K562 (cell line): Measurements from ENCODE around the gene KDM2B. TPM values are rescaled to one million over a fixed set of nuclear protein-coding genes. Genes with fewer than 3 reads are reported as not detected.

Experiments
- ATAC-seq: fragments of 200-7000 bp; cut with Tn5 transposase; 3 replicates; pipeline ENCODE4 v1.9.1; 2020; ENCODE audit warnings: moderate library complexity
- BruUV-seq: library from RNA; stranded (reverse); fragments of 400-500 nt; replicated peaks from 2 replicates; lab custom pipeline; 2021; lab: Mats Ljungman, UMichigan
- CTCF ChIA-PET: fragments of 300-600 bp; formaldehyde crosslinking; extraction: SDS; loops from one replicate; lab custom pipeline; 2021; ENCODE audit warnings: low intra/inter-chr PET ratio; lab: Yijun Ruan, JAX
- POLR2A ChIA-PET: fragments of 300-600, 350-650 bp; sonication (Branson Sonifier 250); formaldehyde crosslinking; extraction: SDS; loops from one replicate; lab custom pipeline; 2021; ENCODE audit warnings: antibody characterized with exemption, inconsistent platforms; lab: Yijun Ruan, JAX
- DNase-seq, 4 experiments: peaks; one replicate each; pipeline versions ENCODE4 v3.0.0 to v3.0.0-alpha.2; 2011 to 2018; ENCODE audit warnings: low spot score in 3 of 4, mixed read lengths in 3 of 4; ENCODE audit errors: extremely low read depth in 1 of 4
- FAIRE-seq: peaks from 2 replicates; lab custom pipeline; 2011; peaks lifted over from hg19 to GRCh38; lab: Jason Lieb, UNC
- H2AFZ ChIP-seq: 2 replicates; pipeline ENCODE4 v1.6.0; 2011; ENCODE audit warnings: low read depth, low read length, control low read depth, inconsistent platforms
- H3K27ac ChIP-seq: fragments of 200-600 bp; 3 replicates; pipeline ENCODE4 v1.8.0; 2011; ENCODE audit warnings: low read depth, mild to moderate bottlenecking, control low read depth, inconsistent platforms, low read length, moderate library complexity, mixed read lengths; ENCODE audit errors: extremely low read depth
- H3K27me3 ChIP-seq, 2 experiments: fragments of 300-600 bp in 1 of 2; 2 replicates in 1 of 2; 3 replicates in 1 of 2; pipeline versions ENCODE4 v1.6.0 to v1.8.0; 2011; ENCODE audit warnings: inconsistent platforms in 2 of 2, low read length in 2 of 2, mild to moderate bottlenecking in 1 of 2, mixed read lengths in 1 of 2, moderate library complexity in 1 of 2; ENCODE audit not compliant: control insufficient read depth in 2 of 2, insufficient read depth in 2 of 2
- H3K36me3 ChIP-seq: fragments of 300-600 bp; 3 replicates; pipeline ENCODE4 v1.8.0; 2011; ENCODE audit warnings: mild to moderate bottlenecking, low read length, inconsistent platforms; ENCODE audit not compliant: control insufficient read depth, insufficient read depth
- H3K4me1 ChIP-seq, 2 experiments: fragments of 200-600 bp in 1 of 2; replicated peaks in 1 of 2; 2 replicates in 1 of 2; 3 replicates in 1 of 2; pipeline versions ENCODE4 v1.5.1 to v1.8.0; 2011; ENCODE audit warnings: inconsistent platforms in 2 of 2, low read length in 2 of 2, mild to moderate bottlenecking in 1 of 2, mixed read lengths in 1 of 2, moderate library complexity in 1 of 2; ENCODE audit not compliant: control insufficient read depth in 2 of 2, insufficient read depth in 2 of 2
- H3K4me2 ChIP-seq: 2 replicates; pipeline ENCODE4 v1.6.1; 2011; ENCODE audit warnings: low read length, control low read depth, inconsistent platforms, mixed read lengths; ENCODE audit not compliant: insufficient read depth
- H3K4me3 ChIP-seq: fragments of 200-600 bp; sonication (generic), shearing (Covaris generic); 2 replicates; pipeline ENCODE4 v1.5.1; 2016; ENCODE audit warnings: control low read depth, inconsistent platforms
- H3K79me2 ChIP-seq: fragments of 200-600 bp; 3 replicates; pipeline ENCODE4 v1.8.0; 2011; ENCODE audit warnings: low read length, inconsistent platforms; ENCODE audit not compliant: control insufficient read depth, insufficient read depth
- H3K9ac ChIP-seq, 2 experiments: 2 replicates each; pipeline versions ENCODE4 v1.6.0 to v1.6.1; 2011; ENCODE audit warnings: low read depth in 2 of 2, low read length in 2 of 2, control low read depth in 1 of 2, inconsistent platforms in 1 of 2, mild to moderate bottlenecking in 1 of 2, mixed read lengths in 1 of 2; ENCODE audit not compliant: insufficient read depth in 1 of 2
- H3K9me1 ChIP-seq: one replicate; pipeline ENCODE4 v1.6.0; 2011; ENCODE audit warnings: inconsistent platforms, mild to moderate bottlenecking, low read length, moderate library complexity; ENCODE audit not compliant: control insufficient read depth, insufficient read depth
- H3K9me3 ChIP-seq: replicated peaks from 2 replicates; pipeline ENCODE4 v1.5.1; 2011; ENCODE audit warnings: low read depth, low read length, inconsistent platforms; ENCODE audit not compliant: control insufficient read depth, insufficient read depth
- H4K20me1 ChIP-seq: replicated peaks from 2 replicates; pipeline ENCODE4 v1.6.1; 2011; ENCODE audit warnings: low read length, inconsistent platforms, mixed read lengths; ENCODE audit not compliant: control insufficient read depth, insufficient read depth
- MEF2A ChIP-seq: IDR thresholded peaks from 2 replicates; pipeline ENCODE4 v1.6.1; 2011; ENCODE audit warnings: low read depth, mild to moderate bottlenecking, low read length, moderate library complexity; ENCODE audit not compliant: control insufficient read depth
- ZNF263 ChIP-seq: sonication (generic); formaldehyde crosslinking; IDR thresholded peaks from 2 replicates; pipeline ENCODE4 v1.8.0; 2022; ENCODE audit warnings: mild to moderate bottlenecking, missing genetic modification reagents, borderline replicate concordance
- WGBS: fragments of 100-300 bp; shearing (Covaris generic); methylation state at CpG from one replicate; pipeline ENCODE4 v1.1.6; 2016; ENCODE audit warnings: low coverage, mixed read lengths; ENCODE audit not compliant: insufficient coverage; ENCODE audit errors: missing lambda C conversion rate; 5-methylcytosine and 5-hydroxymethylcytosine counted together
- in situ Hi-C: fragments of 300-500 bp; cut with MboI; formaldehyde crosslinking; loops from 4 replicates; pipeline ENCODE4 v1.15.0; 2018; ENCODE audit warnings: inconsistent platforms, mixed read lengths
- intact Hi-C: fragments of 100-400 bp; cut with micrococcal nuclease; formaldehyde crosslinking; loops from 2 replicates; pipeline ENCODE4 v1.14.2; 2022
- polyA plus RNA-seq, 8 experiments: library from polyadenylated mRNA; depleted of rRNA in 4 of 8; stranded (reverse) in 5 of 8; unstranded in 3 of 8; fragments of >200 nt; fragmentation: Nextera tagmentation in 2 of 8; fragmentation: Illumina TruSeq in 1 of 8; extraction: Ambion mirVana in 2 of 8; extraction: Trizol in 1 of 8; gene quantifications; 2 replicates each; pipeline versions ENCODE4 v1.2.1 to v1.2.3, GENCODE V29; 2011 to 2014; ENCODE audit warnings: inconsistent platforms in 1 of 8, missing spikeins in 1 of 8
- total RNA-seq, 7 experiments: library from RNA; depleted of rRNA in 6 of 7; stranded (reverse); fragments of >200 nt in 6 of 7; fragmentation: Illumina TruSeq in 2 of 7; extraction: Trizol in 2 of 7; gene quantifications; 2 replicates each; pipeline versions ENCODE4 v1.2.1 to v1.2.3, GENCODE V29; 2011 to 2021; ENCODE audit warnings: low replicate concordance in 1 of 7
- TF ChIP-seq, protein P1 (sequence below), 2 experiments: fragments of 450-650 bp in 1 of 2; IDR thresholded peaks; 2 replicates each; pipeline ENCODE4 v1.6.1; 2011 to 2017; ENCODE audit warnings: low read depth in 2 of 2, antibody characterized with exemption in 1 of 2, borderline replicate concordance in 1 of 2, low read length in 1 of 2, mild to moderate bottlenecking in 1 of 2, mixed read lengths in 1 of 2; ENCODE audit not compliant: control insufficient read depth in 1 of 2
- TF ChIP-seq, protein P2 (sequence below): IDR thresholded peaks from 3 replicates; pipeline ENCODE4 v1.6.1; 2011; ENCODE audit warnings: borderline replicate concordance, mild to moderate bottlenecking, moderate library complexity; ENCODE audit not compliant: insufficient read length; ENCODE audit errors: extremely low read depth

KDM2B gene
- total and polyA plus RNA-seq, 9 of the 15 experiments (the other 6 are each of a cell fraction or from before 2014, with no cell fraction given), result 7.4 to 50.5 (median 22.5) TPM

GRCh38 chr12:121575952-121576625 is 4.7 kb downstream of the KDM2B start:
- DNase-seq (no peak), FAIRE-seq (no peak), ATAC-seq (no peak)
- no TSS peak for BruUV-seq
- peaks cover 22 to 31% of the 10 kb centered on the region in 2 experiments for H3K4me1 ChIP-seq
- H3K9ac ChIP-seq, result peak overlapping the region in 1 of 2 experiments; percentile 31; a peak in 1 of 4 replicates
- no peak overlapping the region for H3K27ac ChIP-seq
- H3K9me3 ChIP-seq, result no peaks in the 10 kb centered on the region
- H3K4me2 ChIP-seq, result no peak overlapping the region
- in situ Hi-C loops (no loop called here), intact Hi-C loops (no loop called here)
- no peak overlapping the region for H3K4me3 ChIP-seq
- H3K9me1 ChIP-seq, result no peaks in the 10 kb centered on the region
- WGBS, result 84% methylated on average over 12 of the region's 13 CpGs
- no peak overlapping the region for H2AFZ ChIP-seq
- H3K27me3 ChIP-seq, result no peaks in the 10 kb centered on the region
- peaks cover 13% of the 10 kb centered on the region; the same call in 1 of the 3 replicates for H3K36me3 ChIP-seq
- no peaks in the 10 kb centered on the region for H4K20me1 ChIP-seq
- H3K79me2 ChIP-seq, result peaks cover 5% of the 10 kb centered on the region; the same call in 2 of the 3 replicates
- POLR2A ChIA-PET, result interaction anchor here (0.5 to 1.1 kb wide), 7 partner anchors 11 to 724 kb away, joined by 3 to 4 read pairs (median 4); no protein-coding TSS in a partner anchor
- CTCF ChIA-PET, result no interaction called here
- TF ChIP-seq, protein P1, sequence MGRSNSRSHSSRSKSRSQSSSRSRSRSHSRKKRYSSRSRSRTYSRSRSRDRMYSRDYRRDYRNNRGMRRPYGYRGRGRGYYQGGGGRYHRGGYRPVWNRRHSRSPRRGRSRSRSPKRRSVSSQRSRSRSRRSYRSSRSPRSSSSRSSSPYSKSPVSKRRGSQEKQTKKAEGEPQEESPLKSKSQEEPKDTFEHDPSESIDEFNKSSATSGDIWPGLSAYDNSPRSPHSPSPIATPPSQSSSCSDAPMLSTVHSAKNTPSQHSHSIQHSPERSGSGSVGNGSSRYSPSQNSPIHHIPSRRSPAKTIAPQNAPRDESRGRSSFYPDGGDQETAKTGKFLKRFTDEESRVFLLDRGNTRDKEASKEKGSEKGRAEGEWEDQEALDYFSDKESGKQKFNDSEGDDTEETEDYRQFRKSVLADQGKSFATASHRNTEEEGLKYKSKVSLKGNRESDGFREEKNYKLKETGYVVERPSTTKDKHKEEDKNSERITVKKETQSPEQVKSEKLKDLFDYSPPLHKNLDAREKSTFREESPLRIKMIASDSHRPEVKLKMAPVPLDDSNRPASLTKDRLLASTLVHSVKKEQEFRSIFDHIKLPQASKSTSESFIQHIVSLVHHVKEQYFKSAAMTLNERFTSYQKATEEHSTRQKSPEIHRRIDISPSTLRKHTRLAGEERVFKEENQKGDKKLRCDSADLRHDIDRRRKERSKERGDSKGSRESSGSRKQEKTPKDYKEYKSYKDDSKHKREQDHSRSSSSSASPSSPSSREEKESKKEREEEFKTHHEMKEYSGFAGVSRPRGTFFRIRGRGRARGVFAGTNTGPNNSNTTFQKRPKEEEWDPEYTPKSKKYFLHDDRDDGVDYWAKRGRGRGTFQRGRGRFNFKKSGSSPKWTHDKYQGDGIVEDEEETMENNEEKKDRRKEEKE (IDR thresholded peaks at IDR 0.05; ENCODE audit: borderline replicate concordance in 1 of 2, control insufficient read depth in 1 of 2, low read depth in 2 of 2, low read length in 1 of 2), result no peak
- TF ChIP-seq MEF2A (no peak), ZNF263 (CRISPR knock-in tag) (no peak)
- TF ChIP-seq, protein P2, sequence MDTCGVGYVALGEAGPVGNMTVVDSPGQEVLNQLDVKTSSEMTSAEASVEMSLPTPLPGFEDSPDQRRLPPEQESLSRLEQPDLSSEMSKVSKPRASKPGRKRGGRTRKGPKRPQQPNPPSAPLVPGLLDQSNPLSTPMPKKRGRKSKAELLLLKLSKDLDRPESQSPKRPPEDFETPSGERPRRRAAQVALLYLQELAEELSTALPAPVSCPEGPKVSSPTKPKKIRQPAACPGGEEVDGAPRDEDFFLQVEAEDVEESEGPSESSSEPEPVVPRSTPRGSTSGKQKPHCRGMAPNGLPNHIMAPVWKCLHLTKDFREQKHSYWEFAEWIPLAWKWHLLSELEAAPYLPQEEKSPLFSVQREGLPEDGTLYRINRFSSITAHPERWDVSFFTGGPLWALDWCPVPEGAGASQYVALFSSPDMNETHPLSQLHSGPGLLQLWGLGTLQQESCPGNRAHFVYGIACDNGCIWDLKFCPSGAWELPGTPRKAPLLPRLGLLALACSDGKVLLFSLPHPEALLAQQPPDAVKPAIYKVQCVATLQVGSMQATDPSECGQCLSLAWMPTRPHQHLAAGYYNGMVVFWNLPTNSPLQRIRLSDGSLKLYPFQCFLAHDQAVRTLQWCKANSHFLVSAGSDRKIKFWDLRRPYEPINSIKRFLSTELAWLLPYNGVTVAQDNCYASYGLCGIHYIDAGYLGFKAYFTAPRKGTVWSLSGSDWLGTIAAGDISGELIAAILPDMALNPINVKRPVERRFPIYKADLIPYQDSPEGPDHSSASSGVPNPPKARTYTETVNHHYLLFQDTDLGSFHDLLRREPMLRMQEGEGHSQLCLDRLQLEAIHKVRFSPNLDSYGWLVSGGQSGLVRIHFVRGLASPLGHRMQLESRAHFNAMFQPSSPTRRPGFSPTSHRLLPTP, result no peak
